CD14-positive monocyte (primary cell): ENCODE results near the gene SCN9A. TPM values are rescaled to one million over a fixed set of nuclear protein-coding genes. Genes with fewer than 3 reads are reported as not detected.

ENCODE experiments used
- DNase-seq, 3 donors: peaks; one replicate each; pipeline ENCODE4 v3.0.0-alpha.2; 2011 to 2022
- H2AFZ ChIP-seq: 2 replicates; pipeline ENCODE4 v1.6.0; 2012; ENCODE audit warnings: mild to moderate bottlenecking, low read depth, low read length, inconsistent platforms; ENCODE audit not compliant: insufficient read depth, poor library complexity, severe bottlenecking
- H3K27ac ChIP-seq, 2 donors: 1 replicate in 1 of 2; 2 replicates in 1 of 2; pipeline ENCODE4 v1.5.1; 2012 to 2013; ENCODE audit warnings: low read length in 2 of 2, control low read depth in 1 of 2, inconsistent platforms in 1 of 2, low read depth in 1 of 2, mild to moderate bottlenecking in 1 of 2
- H3K27me3 ChIP-seq, 2 donors: one replicate each; pipeline versions ENCODE4 v1.6.0 to v1.6.1; 2011 to 2013; ENCODE audit warnings: low read length in 2 of 2; ENCODE audit not compliant: control insufficient read depth in 2 of 2, insufficient read depth in 2 of 2
- H3K36me3 ChIP-seq, 2 donors: replicated peaks in 1 of 2; 1 replicate in 1 of 2; 2 replicates in 1 of 2; pipeline versions ENCODE4 v1.5.1 to v1.6.1; 2012 to 2013; ENCODE audit warnings: low read length in 2 of 2, control low read depth in 1 of 2, inconsistent platforms in 1 of 2, mild to moderate bottlenecking in 1 of 2; ENCODE audit not compliant: insufficient read depth in 2 of 2, control insufficient read depth in 1 of 2
- H3K4me1 ChIP-seq, 2 donors: 1 replicate in 1 of 2; 2 replicates in 1 of 2; pipeline versions ENCODE4 v1.5.1 to v1.6.1; 2012 to 2013; ENCODE audit warnings: low read length in 2 of 2, control low read depth in 1 of 2, inconsistent platforms in 1 of 2, mild to moderate bottlenecking in 1 of 2, moderate library complexity in 1 of 2; ENCODE audit not compliant: insufficient read depth in 2 of 2, control insufficient read depth in 1 of 2
- H3K4me2 ChIP-seq: replicated peaks from 2 replicates; pipeline ENCODE3; 2012; ENCODE audit warnings: low read length, moderate library complexity, mild to moderate bottlenecking; ENCODE audit not compliant: poor library complexity, severe bottlenecking; ENCODE audit errors: extremely low read depth
- H3K4me3 ChIP-seq, 3 experiments: fragments of 200-600 bp in 1 of 3; sonication (generic) in 1 of 3; replicated peaks in 1 of 3; 1 replicate in 2 of 3; 2 replicates in 1 of 3; pipeline ENCODE4 v1.5.1; 2011 to 2013; ENCODE audit warnings: low read length in 3 of 3, mild to moderate bottlenecking in 3 of 3, control low read depth in 2 of 3, low read depth in 2 of 3, inconsistent platforms in 1 of 3, moderate library complexity in 1 of 3
- H3K79me2 ChIP-seq: 2 replicates; pipeline ENCODE4 v1.6.0; 2012; ENCODE audit warnings: mild to moderate bottlenecking, control low read depth, inconsistent platforms, low read length, moderate library complexity; ENCODE audit not compliant: insufficient read depth
- H3K9ac ChIP-seq: 2 replicates; pipeline ENCODE4 v1.6.0; 2017; ENCODE audit warnings: low read length, mild to moderate bottlenecking; ENCODE audit not compliant: insufficient read depth, poor library complexity, severe bottlenecking
- H3K9me3 ChIP-seq, 2 donors: replicated peaks in 1 of 2; 1 replicate in 1 of 2; 2 replicates in 1 of 2; pipeline versions ENCODE4 v1.5.1 to v1.6.1; 2012 to 2013; ENCODE audit warnings: low read length in 2 of 2, control low read depth in 1 of 2; ENCODE audit not compliant: control insufficient read depth in 1 of 2, insufficient read depth in 1 of 2
- H4K20me1 ChIP-seq: 2 replicates; pipeline ENCODE4 v1.6.0; 2012; ENCODE audit warnings: mild to moderate bottlenecking, low read length, control low read depth, moderate library complexity; ENCODE audit not compliant: insufficient read depth
- H3K27ac Mint-ChIP-seq, 7 donors: one replicate each; pipeline ENCODE4 v1.8.0; 2020; ENCODE audit warnings: mild to moderate bottlenecking in 7 of 7, mixed read lengths in 7 of 7, moderate library complexity in 6 of 7, inconsistent platforms in 2 of 7
- H3K27me3 Mint-ChIP-seq, 3 donors: one replicate each; pipeline ENCODE4 v1.8.0; 2021 to 2022; ENCODE audit warnings: low read depth in 3 of 3, mild to moderate bottlenecking in 3 of 3, mixed read lengths in 3 of 3, moderate library complexity in 3 of 3, inconsistent platforms in 1 of 3
- H3K36me3 Mint-ChIP-seq, 2 donors: one replicate each; pipeline ENCODE4 v1.8.0; 2020; ENCODE audit warnings: mixed read lengths in 2 of 2, inconsistent platforms in 1 of 2, mild to moderate bottlenecking in 1 of 2
- H3K4me1 Mint-ChIP-seq: one replicate; pipeline ENCODE4 v1.8.0; 2020; ENCODE audit warnings: mild to moderate bottlenecking, mixed read lengths
- H3K4me3 Mint-ChIP-seq, 2 donors: one replicate each; pipeline ENCODE4 v1.8.0; 2020; ENCODE audit warnings: mild to moderate bottlenecking in 2 of 2, mixed read lengths in 2 of 2, moderate library complexity in 1 of 2
- H3K9me3 Mint-ChIP-seq, 7 donors: one replicate each; pipeline ENCODE4 v1.8.0; 2020 to 2022; ENCODE audit warnings: mixed read lengths in 7 of 7, mild to moderate bottlenecking in 6 of 7, moderate library complexity in 6 of 7, inconsistent platforms in 2 of 7
- CTCF ChIP-seq: fragments of 200-600 bp; IDR thresholded peaks from one replicate; pipeline ENCODE4 v1.8.0; 2022; ENCODE audit warnings: antibody characterized with exemption, mild to moderate bottlenecking
- WGBS: methylation state at CpG from one replicate; pipeline ENCODE4 v1.1.5; 2013; ENCODE audit warnings: missing lambda C conversion rate; ENCODE audit not compliant: insufficient coverage; 5-methylcytosine and 5-hydroxymethylcytosine counted together
- intact Hi-C, 2 donors: fragments of 100-400 bp; cut with micrococcal nuclease; formaldehyde crosslinking; loops; one replicate each; pipeline versions ENCODE4 v1.15.0 to v1.15.1; 2023
- polyA plus RNA-seq, 3 donors: library from polyadenylated mRNA; depleted of rRNA in 1 of 3; unstranded in 2 of 3; stranded (reverse) in 1 of 3; fragments of 300-500 nt in 2 of 3; fragments of >200 nt in 1 of 3; fragmentation: Illumina TruSeq in 2 of 3; gene quantifications; 1 replicate in 2 of 3; 2 replicates in 1 of 3; pipeline ENCODE4 v1.2.3, GENCODE V29; 2012 to 2021

Gene SCN9A
- polyA plus RNA-seq, 3 donors: 0.24 to 0.67 (median 0.26) TPM

- Histone ChIP-seq H3K79me2 (no peaks in the 10 kb centered on the region), H2AFZ (no peak overlapping the region)
These were observed 182.3 kb downstream of the SCN9A start for GRCh38 chr2:166193407-166193806.

GRCh38 chr2:166188084-166188483, 187.7 kb downstream of the SCN9A start:
- Histone ChIP-seq H3K27ac (no peak overlapping the region), H3K27me3 (no peaks in the 10 kb centered on the region), H3K9me3 (no peaks in the 10 kb centered on the region), H3K79me2 (no peaks in the 10 kb centered on the region), H3K36me3 (no peaks in the 10 kb centered on the region), H3K9ac (no peak overlapping the region), H4K20me1 (no peaks in the 10 kb centered on the region), H2AFZ (no peak overlapping the region), H3K4me2 (no peak overlapping the region), H3K4me3 (no peak overlapping the region), H3K4me1 (no peaks in the 10 kb centered on the region)
- no CpG with 5 or more reads among the region's 3 CpGs for WGBS
- Mint-ChIP-seq H3K36me3 (no peaks in the 10 kb centered on the region), H3K4me3 (no peak overlapping the region), H3K27me3 (peaks cover 0 to 2% (median 0%) of the 10 kb centered on the region in 3 donors), H3K4me1 (no peaks in the 10 kb centered on the region), H3K9me3 (no peaks in the 10 kb centered on the region), H3K27ac (no peak overlapping the region)
- no peak for TF ChIP-seq CTCF
- intact Hi-C loops: no loop called here
- no peak for DNase-seq

More at GRCh38 chr2:166193407-166193806, 182.3 kb downstream of the SCN9A start:
- Histone ChIP-seq H3K9ac (no peak overlapping the region), H4K20me1 (no peaks in the 10 kb centered on the region), H3K4me1 (no peaks in the 10 kb centered on the region), H3K9me3 (no peaks in the 10 kb centered on the region), H3K4me3 (no peak overlapping the region), H3K27me3 (no peaks in the 10 kb centered on the region), H3K36me3 (no peaks in the 10 kb centered on the region), H3K4me2 (no peak overlapping the region), H3K27ac (no peak overlapping the region)
- no peaks in the 10 kb centered on the region for H3K9me3 Mint-ChIP-seq
- H3K4me1 Mint-ChIP-seq: no peaks in the 10 kb centered on the region
- no peak overlapping the region for H3K4me3 Mint-ChIP-seq
- TF ChIP-seq CTCF: no peak
- H3K27me3 Mint-ChIP-seq: no peaks in the 10 kb centered on the region
- no peaks in the 10 kb centered on the region for H3K36me3 Mint-ChIP-seq
- no CpG with 5 or more reads among the region's 2 CpGs for WGBS
- intact Hi-C loops: no loop called here
- DNase-seq: no peak
- H3K27ac Mint-ChIP-seq: no peak overlapping the region
